Spleen (tissue), 7 donors: ENCODE results near the gene HECW1.

Experiments used
- POLR2A ChIP-seq, 3 donors: fragments of 450-650 bp; IDR thresholded peaks; one replicate each; pipeline ENCODE4 v1.5.1; 2017; ENCODE audit warnings: antibody characterized with exemption in 3 of 3, mild to moderate bottlenecking in 1 of 3
- POLR2AphosphoS5 ChIP-seq, 3 donors: sonication (generic); formaldehyde crosslinking; IDR thresholded peaks; one replicate each; pipeline ENCODE4 v1.5.1; 2017; ENCODE audit warnings: antibody characterized with exemption in 3 of 3
- TF ChIP-seq, protein P1 (sequence below), 11 experiments: fragments of 200-600 bp in 7 of 11; fragments of 450-650 bp in 4 of 11; sonication (generic) in 4 of 11; IDR thresholded peaks in 8 of 11; conservative IDR thresholded peaks in 3 of 11; 1 replicate in 7 of 11; 2 replicates in 4 of 11; pipeline versions ENCODE4 v1.4.0 to v1.8.0; 2016 to 2021; ENCODE audit warnings: antibody characterized with exemption in 11 of 11, inconsistent platforms in 4 of 11, mild to moderate bottlenecking in 1 of 11
- donor health status: DM: no; HTN: no; CAD: no; lungs with moderate emphysema.
- donor health status: DM: no; HTN: no; CAD: no.
- donor health status: DM: no; HTN: no; CAD: no.

DNA sequence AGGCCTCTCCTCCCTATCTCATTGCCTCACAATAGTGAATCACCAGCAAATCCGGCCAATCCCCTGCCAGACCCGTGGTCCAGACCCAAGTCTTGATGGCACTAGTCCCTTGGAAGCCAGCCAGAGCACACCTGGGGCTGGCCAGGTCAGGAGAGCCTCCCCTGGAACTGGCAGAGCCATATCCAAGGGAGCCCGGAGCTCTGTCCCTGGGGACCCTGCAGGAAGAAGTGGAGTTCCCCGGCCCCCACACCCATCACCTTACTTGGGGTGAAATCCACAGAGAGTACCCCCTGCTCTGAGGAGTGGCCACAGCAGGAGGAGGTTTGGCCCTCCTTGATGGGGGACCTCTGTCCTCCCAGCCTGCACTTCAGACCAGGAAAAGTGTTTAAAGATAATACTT lies 122.5 kb downstream of the HECW1 start:
- TF ChIP-seq POLR2A (IDR thresholded peaks at IDR 0.05) (no peak), POLR2AphosphoS5 (IDR thresholded peaks at IDR 0.05) (no peak)
- TF ChIP-seq, protein P1, sequence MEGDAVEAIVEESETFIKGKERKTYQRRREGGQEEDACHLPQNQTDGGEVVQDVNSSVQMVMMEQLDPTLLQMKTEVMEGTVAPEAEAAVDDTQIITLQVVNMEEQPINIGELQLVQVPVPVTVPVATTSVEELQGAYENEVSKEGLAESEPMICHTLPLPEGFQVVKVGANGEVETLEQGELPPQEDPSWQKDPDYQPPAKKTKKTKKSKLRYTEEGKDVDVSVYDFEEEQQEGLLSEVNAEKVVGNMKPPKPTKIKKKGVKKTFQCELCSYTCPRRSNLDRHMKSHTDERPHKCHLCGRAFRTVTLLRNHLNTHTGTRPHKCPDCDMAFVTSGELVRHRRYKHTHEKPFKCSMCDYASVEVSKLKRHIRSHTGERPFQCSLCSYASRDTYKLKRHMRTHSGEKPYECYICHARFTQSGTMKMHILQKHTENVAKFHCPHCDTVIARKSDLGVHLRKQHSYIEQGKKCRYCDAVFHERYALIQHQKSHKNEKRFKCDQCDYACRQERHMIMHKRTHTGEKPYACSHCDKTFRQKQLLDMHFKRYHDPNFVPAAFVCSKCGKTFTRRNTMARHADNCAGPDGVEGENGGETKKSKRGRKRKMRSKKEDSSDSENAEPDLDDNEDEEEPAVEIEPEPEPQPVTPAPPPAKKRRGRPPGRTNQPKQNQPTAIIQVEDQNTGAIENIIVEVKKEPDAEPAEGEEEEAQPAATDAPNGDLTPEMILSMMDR (IDR thresholded peaks at IDR 0.05 in 8 of 11, conservative IDR thresholded peaks at IDR 0.05 in 3 of 11): no peak
